Lower leg skin (tissue), 4 donors: ENCODE results near the gene FBXO45. TPM values are rescaled to one million over a fixed set of nuclear protein-coding genes. Genes with fewer than 3 reads are reported as not detected.
"Not testable (repeated sequence)": the region's sequence is repeated elsewhere in the genome, so short reads cannot be mapped to it uniquely, and the experiment has no call there.

ENCODE experiments used
- DNase-seq, 2 donors: peaks; one replicate each; pipeline ENCODE4 v3.0.0-alpha.2; 2019; ENCODE audit warnings: low spot score in 2 of 2
- H3K4me3 ChIP-seq: fragments of 200-600 bp; sonication (generic); 2 replicates; pipeline ENCODE4 v1.5.1; 2017; ENCODE audit warnings: mild to moderate bottlenecking, low read depth; ENCODE audit not compliant: poor library complexity, severe bottlenecking
- POLR2A ChIP-seq, 2 donors: fragments of 450-650 bp; IDR thresholded peaks; one replicate each; pipeline ENCODE4 v1.6.1; 2016 to 2017; ENCODE audit warnings: antibody characterized with exemption in 2 of 2, mild to moderate bottlenecking in 1 of 2, moderate library complexity in 1 of 2
- WGBS, 2 donors: methylation state at CpG; one replicate each; pipeline ENCODE4 v1.1.5; 2018; 5-methylcytosine and 5-hydroxymethylcytosine counted together
- intact Hi-C: fragments of 100-400 bp; cut with DNase I; formaldehyde crosslinking; loops from one replicate; pipeline ENCODE4 v1.15.0; 2023; ENCODE audit warnings: low total_unique reads
- total RNA-seq, 4 donors: library from RNA; depleted of rRNA; stranded (reverse); fragments of >200 nt; gene quantifications; one replicate each; pipeline ENCODE4 v1.1.0, GENCODE V29; 2016
- TF ChIP-seq, protein P1 (sequence below), 3 donors: fragments of 450-650 bp; IDR thresholded peaks; one replicate each; pipeline ENCODE4 v1.5.1; 2016; ENCODE audit warnings: antibody characterized with exemption in 3 of 3, mild to moderate bottlenecking in 3 of 3, moderate library complexity in 2 of 3

FBXO45 gene
- total RNA-seq, 4 donors from 2014 or later: 16.1 to 33.7 (median 28.0) TPM

DNA sequence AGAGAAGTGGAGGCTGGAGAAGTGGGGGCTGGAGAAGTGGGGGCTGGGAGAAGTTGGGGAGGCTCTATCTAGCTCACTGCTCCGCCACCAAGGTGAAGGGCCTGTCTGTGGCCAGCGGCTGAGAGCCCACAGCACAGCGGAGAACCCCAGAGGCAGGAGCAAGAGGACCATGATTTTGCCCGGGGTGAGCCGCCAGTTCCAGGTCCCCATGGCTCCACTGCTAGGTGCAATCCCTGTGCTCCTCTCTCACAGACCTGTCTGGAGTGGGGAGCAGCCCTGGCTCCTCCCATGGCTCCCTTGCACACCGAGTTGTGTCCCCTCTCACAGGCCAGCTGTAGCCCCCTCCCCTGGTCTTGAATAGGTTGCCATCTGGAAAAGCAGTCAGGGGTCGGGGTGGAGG is 66.4 kb downstream of the FBXO45 start:
- DNase-seq: no peak
- H3K4me3 ChIP-seq: no peak overlapping the region
- 81 to 82% methylated on average over 7 of the region's 7 CpGs for WGBS, 2 donors
- intact Hi-C loops: no loop called here
- TF ChIP-seq, protein P1, sequence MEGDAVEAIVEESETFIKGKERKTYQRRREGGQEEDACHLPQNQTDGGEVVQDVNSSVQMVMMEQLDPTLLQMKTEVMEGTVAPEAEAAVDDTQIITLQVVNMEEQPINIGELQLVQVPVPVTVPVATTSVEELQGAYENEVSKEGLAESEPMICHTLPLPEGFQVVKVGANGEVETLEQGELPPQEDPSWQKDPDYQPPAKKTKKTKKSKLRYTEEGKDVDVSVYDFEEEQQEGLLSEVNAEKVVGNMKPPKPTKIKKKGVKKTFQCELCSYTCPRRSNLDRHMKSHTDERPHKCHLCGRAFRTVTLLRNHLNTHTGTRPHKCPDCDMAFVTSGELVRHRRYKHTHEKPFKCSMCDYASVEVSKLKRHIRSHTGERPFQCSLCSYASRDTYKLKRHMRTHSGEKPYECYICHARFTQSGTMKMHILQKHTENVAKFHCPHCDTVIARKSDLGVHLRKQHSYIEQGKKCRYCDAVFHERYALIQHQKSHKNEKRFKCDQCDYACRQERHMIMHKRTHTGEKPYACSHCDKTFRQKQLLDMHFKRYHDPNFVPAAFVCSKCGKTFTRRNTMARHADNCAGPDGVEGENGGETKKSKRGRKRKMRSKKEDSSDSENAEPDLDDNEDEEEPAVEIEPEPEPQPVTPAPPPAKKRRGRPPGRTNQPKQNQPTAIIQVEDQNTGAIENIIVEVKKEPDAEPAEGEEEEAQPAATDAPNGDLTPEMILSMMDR (IDR thresholded peaks at IDR 0.05): no peak
- TF ChIP-seq POLR2A (IDR thresholded peaks at IDR 0.05): no peak

DNA sequence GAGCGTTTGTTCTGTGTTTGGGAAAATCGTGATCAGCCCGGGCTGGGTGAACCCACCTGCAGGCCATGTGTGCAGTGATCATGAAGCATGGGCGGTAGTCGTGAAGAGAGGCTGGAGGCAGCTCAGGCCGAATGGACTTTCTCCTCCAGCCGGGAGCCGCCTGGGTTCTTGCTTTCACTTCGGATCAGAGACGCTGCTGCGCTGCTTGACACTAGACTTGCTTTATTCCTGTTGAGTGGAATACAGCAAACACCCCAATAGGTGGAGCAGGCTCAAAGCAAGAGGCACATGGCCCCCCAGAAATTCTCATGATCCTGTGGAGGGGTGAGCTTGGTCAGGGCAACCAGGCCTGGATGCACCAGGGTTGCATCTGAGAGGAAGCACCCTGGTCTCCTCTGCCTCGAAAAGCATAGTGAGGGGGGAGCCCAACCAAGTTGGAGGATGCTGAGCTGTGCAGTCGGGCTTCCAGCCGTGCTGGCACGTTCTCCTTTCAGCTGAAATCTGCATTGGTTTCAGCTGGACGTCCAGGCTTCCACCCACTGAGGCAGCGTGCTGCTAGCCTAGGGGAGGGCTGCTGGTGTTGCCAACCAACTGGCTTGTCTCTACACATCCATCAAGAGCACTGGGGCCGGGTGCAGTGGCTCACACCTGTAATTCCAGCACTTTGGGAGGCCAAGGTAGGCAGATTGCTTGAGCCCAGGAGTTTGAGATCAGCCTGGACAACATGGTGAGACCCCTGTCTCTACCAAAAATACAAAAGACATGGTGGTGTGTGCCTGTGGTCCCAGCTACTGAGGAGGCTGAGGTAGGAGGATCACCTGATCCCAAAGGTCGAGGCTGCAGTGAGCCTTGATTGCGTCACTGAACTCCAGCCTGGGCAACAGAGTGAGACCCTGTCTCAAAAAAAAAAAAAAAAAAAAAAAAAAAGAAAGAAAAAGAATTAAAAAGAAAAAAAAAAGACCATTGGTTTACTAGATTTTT is 68.2 kb downstream of the FBXO45 start:
- no peak for DNase-seq
- no peak overlapping the region for H3K4me3 ChIP-seq
- intact Hi-C loops: no loop called here
- 64 to 67% methylated on average over 20 of the region's 20 CpGs for WGBS, 2 donors
- TF ChIP-seq, protein P1 (IDR thresholded peaks at IDR 0.05): no peak
- no peak for TF ChIP-seq POLR2A (IDR thresholded peaks at IDR 0.05)

DNA sequence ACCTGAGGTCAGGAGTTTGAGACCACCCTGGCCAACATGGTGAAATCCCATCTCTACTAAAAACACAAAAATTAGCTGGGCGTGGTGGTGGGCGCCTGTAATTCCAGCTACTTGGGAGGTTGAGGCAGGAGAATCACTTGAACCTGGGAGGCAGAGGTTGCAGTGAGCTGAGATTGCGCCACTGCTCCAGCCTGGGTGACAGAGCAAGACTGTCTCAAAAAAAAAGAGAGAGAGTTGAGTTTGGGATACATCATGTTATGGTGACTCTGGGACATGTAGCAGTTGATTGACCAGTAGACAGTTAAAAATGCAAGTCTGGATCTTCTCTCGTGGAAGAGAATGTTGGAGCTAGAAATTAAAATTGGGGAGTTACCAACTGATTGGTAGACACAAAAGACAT is 69.5 kb downstream of the FBXO45 start:
- intact Hi-C loops, H3K4me3 ChIP-seq, DNase-seq: not testable (repeated sequence)
- 84 to 88% methylated on average over 4 of the region's 4 CpGs for WGBS, 2 donors

Other genes starting within 250 kb of the FBXO45 start
- 1 to 10 TPM in 2 of 4 donors, not detected in 2; 1.1 to 6.1 TPM for gene TM4SF19, start 230.3 kb upstream of the FBXO45 start, total RNA-seq
- 10 to 100 TPM; 20.5 to 30.4 (median 28.0) TPM for gene UBXN7, start 136.2 kb upstream of the FBXO45 start, total RNA-seq
- gene RNF168, start 64.9 kb upstream of the FBXO45 start, total RNA-seq: 10 to 100 TPM; 23.9 to 35.4 (median 27.0) TPM
- under 1 TPM in 1 of 4 donors, not detected in 3; 0.25 TPM for gene SMCO1, start 53.3 kb upstream of the FBXO45 start, total RNA-seq
- 10 to 100 TPM in 3 of 4 donors, 1 to 10 TPM in 1; 4.5 to 16.6 (median 12.2) TPM for gene WDR53, start 106 bp upstream of the FBXO45 start, total RNA-seq
- gene NRROS, start 71.0 kb downstream of the FBXO45 start, total RNA-seq: 1 to 10 TPM; 1.8 to 3.1 (median 2.4) TPM
- 1 to 10 TPM in 2 of 4 donors, under 1 TPM in 1, not detected in 1; 0.63 to 1.4 (median 1.1) TPM for gene CEP19, start 143.6 kb downstream of the FBXO45 start, total RNA-seq
- 10 to 100 TPM; 18.4 to 28.5 (median 23.2) TPM for gene PIGX, start 143.7 kb downstream of the FBXO45 start, total RNA-seq
- 10 to 100 TPM; 25.3 to 39.0 (median 32.8) TPM for gene PAK2, start 171.2 kb downstream of the FBXO45 start, total RNA-seq